ENCODE data around the gene RBM20.

DNA sequence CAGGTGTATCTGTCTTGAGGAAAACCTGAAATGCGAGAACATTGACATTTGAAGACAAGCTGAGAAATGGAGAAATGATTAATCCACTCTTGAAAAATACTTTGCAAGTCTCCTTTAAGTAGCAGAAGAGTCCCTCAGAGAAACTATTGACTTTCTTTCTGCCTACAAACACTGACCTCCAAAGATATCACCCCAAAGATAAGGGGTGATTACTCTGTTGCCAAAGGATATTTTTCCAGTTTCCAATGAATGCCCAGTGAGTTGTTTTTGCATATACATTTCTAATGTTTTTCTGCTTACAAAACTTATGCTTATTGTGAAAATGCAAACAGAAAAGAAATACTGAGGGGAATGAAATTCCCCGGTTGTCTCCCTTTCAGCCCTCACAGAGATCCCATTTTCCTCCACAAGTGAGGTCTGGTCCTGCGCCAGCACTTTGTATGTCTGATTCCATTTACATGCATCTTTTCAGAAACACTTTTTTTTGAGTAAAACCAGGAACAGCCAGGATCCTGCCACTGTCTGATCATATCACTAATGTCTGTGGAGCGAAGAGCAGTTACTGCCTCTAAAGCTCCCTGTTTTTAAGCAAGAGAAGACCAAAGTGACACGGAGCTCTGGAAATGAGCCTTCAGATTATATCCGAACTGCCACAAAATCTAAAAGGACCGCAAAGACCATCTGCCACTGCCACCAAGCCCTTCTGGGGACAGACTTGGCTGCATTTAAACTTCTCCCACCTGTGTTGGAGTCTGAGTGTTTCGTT lies 144.7 kb downstream of the RBM20 start:
- TF ChIP-seq EZH2 (IDR thresholded peaks at IDR 0.05; ENCODE audit: insufficient read depth, poor library complexity, severe bottlenecking) = no peak
- TF ChIP-seq EZH2phosphoT487 (IDR thresholded peaks at IDR 0.05; ENCODE audit: insufficient read depth, low read depth) = no peak
